ENCODE results near the gene C10orf95.

The C10orf95 gene

DNA sequence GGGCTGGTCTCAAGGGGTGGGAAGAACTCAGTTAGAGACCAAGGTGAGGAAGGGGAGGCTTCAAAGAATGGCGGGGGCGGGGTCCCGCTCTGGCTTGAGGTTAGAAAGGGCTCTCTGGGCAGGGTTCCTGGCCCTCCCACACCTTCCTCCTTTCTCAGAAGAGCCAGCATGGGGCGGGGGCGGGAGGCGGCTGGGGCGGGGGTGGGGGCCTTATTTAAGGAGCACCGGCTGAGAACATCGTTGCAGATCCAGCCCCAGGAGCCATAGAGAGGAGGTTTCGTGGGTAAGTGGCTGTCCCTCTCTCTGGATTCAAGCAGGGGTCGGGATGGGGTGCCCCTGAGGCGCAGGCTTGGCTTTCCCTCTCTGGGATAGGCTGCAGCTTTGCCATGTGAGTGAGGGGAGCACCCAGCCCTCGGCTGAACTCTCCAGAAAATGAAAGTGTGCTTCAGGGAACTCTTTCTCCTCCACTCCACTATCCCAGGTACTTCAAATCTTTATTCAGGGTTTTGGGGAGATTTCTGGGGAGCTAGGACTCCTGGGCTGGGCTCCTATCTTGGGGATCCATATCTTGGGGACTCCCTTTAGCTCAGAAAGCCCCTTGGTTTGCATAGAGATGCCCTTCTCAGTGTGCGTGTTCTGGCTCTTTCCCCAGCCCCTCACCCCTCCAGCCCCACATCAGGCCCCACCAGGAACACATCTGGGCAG, 15.7 kb downstream of the C10orf95 start:
- no peak overlapping the region for H3K27ac ChIP-seq
- no peak for DNase-seq (ENCODE audit: low read depth, low spot score)

DNA sequence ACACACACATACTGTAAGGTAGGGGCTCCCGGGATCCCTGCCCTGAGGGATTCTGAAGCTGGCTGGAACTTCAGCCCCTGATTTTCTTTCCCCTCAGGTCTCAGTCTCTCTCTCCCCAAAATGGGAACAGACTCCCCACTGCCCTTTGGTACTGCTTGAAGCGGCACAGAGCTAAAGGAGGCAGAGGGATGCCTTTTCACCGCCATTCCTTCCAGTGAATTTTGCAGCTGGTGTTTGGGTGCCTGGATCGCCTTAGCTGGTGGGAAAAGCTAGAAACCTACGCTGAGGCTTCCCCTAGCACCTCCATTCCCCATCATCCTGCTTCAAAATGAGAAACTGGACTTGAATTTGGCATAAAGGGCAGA, 16.2 kb downstream of the C10orf95 start:
- H3K27ac ChIP-seq = no peak overlapping the region
- no peak for DNase-seq (ENCODE audit: low read depth, low spot score)

DNA sequence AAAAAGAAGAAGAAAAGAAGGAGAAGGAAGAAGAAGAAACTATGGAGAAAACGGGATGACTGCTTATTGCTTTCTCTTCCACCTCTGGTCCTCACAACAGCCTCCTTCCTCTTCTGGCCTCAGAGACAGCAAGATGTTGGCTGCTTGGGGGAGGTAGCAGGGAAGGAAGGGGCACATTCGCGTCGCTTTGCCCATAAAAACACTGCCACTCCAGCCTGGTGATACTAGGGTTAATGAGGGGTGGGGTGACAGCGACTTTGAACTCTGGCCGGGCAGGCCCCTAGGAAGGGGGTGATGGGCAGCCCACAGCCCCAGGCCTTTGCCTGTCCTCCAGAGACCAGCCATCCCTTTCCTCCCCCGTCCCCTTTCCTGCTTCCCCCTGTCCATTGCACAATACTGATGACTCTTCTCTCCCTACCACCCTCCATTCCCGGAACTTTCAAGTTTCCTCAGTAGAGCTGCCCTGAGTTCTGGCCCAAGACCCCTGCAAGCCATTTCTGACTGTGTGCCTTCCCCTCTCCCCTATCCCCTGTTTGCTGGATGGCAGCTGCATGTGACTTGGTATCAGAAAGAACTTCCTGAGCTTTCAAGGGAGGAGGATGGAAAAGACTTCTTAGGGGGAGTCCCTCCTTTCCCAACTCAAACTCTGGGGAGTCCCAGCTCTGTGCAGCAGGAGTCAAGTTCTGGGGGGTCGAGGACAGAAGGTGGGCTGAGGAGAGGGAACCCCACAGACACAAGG, 16.8 kb downstream of the C10orf95 start:
- no peak for DNase-seq (ENCODE audit: low read depth, low spot score)
- H3K27ac ChIP-seq = no peak overlapping the region

DNA sequence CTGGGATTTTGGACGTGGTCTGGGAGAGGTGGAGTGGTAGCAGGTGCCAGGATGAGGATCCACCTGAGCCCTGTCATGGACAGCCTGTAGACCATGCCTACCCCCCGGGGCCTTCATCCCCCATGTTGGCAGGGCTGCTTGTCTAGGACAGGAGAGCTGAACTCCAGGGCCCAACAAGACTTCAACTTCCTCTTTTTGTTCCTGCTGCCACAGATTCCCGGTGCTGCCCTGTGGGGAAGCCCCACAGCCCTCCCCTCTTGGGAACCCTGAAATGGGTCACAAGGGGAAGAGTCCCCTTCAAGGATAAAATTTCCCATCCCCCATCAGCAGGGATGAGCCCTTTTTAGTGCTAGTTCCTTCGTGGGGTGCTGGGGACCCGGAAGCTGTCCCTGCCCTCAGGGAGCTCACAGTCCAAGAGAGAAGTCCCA, 17.7 kb downstream of the C10orf95 start:
- no peak for DNase-seq (ENCODE audit: low read depth, low spot score)
- H3K27ac ChIP-seq = no peak overlapping the region

DNA sequence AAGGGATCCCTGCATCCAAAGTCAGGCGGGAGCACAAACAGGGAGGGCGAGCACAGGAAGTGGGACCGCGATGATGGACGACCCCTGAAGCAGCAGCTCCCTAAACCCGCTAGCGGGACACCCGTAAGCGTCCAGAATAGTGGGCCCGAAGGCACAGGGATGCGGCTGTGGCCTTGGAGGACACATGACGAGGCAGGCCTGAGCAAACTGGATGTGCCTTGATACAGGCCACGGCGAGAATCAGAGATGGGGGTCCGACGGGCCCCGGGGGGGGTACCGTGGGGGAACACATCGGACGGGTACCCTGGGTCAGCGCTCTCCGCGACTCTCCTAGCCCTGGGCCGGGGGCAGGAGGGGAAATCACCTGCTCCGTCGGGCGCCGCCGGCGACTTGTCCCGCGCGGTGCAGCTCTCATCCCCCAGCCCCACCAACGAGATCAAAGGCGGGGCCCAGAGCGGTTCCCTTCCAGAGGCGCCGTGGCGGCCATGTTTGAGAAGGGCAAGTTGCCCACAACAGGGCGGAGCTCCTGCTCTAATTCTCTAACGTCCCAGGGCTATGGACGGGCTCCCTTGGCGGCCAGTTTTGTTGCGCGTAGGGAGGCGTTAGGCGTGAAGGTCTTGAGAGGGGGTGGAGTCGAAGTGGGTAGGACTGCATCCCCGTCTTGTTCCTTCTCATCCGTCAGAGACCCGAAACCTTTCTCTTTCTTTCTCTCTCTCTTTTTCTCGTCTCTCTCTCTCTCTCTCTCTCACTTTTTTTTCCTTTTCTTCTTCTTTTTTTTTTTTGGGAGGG, 19.0 kb downstream of the C10orf95 start, which contains the start of gene CUEDC2:
Gene CUEDC2 (minus strand): TSS at position 413 of the 789 bp plus-strand sequence. CDS start 7,386 bp downstream, outside the sequence.
- H3K27ac ChIP-seq = peak within 1 kb of the TSS; percentile 48
- peak; percentile 55 for DNase-seq (ENCODE audit: low read depth, low spot score)

DNA sequence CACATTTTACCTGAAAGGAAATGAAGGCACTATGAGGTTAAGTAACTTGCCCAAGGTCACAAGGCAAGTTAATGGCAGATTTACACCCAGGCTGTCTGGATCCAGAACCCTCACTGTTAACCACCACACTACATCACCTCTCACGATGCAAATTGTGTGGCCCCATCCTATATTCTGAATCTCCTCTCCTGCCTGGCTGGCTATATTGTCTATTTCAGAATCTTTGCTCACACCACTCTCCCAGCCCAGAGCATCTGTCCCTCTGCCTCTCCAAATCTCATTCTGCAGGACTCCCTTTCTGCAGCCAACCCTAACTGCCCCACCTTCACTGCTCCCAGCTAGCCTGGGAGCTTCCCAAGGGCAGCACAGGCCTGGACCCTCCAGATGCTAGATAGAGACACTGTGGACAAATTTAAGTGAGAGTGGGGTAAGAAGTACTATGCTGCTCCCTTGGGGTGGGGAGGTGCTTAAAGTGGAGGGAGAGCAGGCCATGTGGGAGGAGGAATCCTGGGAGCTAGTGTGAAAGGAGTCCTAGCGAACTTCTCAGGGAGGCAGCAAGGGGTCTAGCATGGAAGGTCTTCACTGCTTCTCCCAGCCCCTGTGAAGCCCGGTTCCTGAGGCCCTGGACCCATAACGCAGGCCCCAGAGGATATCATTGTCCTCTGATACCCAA, 19.8 kb downstream of the C10orf95 start:
- no peak for DNase-seq (ENCODE audit: low read depth, low spot score)

DNA sequence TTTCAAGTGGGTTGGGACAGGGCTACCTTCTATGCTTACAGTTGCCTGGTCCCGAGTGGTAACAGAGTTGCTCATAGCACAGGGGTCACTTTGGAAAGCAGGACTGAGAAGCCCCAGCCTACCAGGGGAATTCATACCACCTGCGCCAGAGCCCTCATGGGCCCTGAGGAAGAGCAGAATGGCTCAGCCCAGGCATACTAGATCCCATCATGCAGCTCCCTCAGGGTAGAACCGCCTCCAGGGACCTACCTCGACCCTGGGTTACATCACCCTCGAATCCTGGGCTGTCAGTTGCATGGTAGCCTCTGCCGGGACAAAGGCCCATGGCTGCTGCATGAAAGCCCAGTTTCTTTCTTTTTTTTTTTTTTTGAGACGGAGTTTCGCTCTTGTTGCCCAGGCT, 21.9 kb downstream of the C10orf95 start:
- no peak for DNase-seq (ENCODE audit: low read depth, low spot score)
- no peak overlapping the region for H3K27ac ChIP-seq

More for the DNA sequence above, 19.8 kb downstream of the C10orf95 start:
- peak overlapping the region; percentile 48 for H3K27ac ChIP-seq

DNA sequence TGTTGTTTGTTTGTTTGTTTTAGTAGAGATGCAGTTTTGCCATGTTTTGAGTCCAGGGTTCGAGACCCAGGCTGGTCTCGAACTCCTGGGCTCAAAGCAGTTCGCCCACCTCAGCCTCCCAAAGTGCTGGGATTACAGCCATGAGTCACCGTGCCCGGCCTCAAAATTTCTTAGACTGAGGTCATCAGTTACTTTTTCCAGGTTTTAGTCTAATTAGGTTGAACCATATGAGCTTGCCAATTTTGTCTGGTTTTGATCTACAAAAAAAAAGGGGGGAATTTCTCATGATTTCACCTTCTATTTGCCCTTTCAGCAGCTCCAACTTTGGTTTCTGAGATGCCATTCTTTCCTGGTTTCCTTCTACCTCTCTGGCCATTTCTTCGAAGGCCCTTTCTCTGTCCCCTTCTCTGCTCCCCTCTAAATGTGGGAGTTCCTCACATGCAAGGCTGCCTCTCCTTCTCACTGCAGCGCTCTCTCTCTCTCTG, 24.5 kb downstream of the C10orf95 start:
- DNase-seq (ENCODE audit: low read depth, low spot score) = no peak
- H3K27ac ChIP-seq = no peak overlapping the region

DNA sequence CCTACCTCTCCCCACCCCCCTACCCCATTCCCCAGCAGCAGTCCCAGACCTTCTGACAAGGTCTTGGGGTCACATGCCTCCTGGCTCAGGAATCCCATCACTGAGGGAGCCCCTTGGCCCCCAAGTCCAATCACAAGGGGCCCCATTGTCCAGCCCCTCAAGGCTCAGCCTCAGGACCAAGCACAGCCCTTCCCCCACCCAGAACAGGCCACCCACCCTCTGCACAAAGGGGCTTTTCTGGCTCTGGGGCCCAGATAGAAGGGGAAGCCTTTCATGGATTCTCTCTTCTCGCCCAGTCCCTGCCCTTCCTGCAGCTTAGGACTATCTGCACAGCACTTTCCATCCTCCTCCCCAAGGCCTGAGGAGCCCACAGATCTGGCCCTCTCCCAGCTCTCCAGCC, 25.9 kb downstream of the C10orf95 start:
- H3K27ac ChIP-seq = no peak overlapping the region
- DNase-seq (ENCODE audit: low read depth, low spot score) = no peak

DNA sequence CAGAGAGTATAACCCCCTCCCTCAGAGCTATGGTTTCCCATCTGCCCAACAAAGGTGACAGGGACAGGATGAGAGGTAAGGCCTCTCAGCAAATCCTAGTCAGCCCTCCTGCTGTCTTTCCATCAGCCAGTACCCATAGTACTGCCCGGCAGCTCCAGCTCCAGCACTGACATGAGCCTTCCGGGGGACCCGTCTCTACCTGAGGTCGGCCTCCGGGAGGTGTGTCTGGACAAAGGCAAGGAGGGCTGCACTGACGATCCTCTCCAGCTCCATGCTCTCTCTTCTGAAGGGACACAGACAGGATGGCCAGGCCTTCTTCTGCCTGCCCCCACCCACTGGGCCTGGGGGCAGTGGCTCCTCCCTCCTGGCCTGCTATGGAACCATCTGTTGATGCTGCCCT, 26.4 kb downstream of the C10orf95 start:
- DNase-seq (ENCODE audit: low read depth, low spot score) = no peak
- no peak overlapping the region for H3K27ac ChIP-seq

DNA sequence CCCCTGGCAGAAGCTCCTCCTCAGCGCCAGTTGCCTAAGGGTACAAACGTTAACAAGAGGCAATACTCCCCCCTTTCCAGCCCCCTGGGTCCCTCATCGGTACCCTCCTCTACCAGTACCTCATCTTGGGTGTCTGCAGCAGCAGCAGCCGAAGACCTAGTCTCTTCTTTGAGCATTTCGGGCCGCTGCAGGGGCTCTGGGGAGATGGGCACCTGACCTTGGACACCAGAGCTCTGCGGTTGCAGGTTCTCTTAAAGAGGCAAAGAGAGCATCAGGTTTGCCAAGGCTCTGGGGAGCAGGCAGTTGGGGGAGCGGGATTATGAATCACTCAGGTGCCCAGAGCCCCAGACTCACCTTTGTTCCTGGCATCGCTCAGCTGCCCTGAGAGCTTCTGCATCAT, 27.2 kb downstream of the C10orf95 start:
- no peak for DNase-seq (ENCODE audit: low read depth, low spot score)
- H3K27ac ChIP-seq = no peak overlapping the region

DNA sequence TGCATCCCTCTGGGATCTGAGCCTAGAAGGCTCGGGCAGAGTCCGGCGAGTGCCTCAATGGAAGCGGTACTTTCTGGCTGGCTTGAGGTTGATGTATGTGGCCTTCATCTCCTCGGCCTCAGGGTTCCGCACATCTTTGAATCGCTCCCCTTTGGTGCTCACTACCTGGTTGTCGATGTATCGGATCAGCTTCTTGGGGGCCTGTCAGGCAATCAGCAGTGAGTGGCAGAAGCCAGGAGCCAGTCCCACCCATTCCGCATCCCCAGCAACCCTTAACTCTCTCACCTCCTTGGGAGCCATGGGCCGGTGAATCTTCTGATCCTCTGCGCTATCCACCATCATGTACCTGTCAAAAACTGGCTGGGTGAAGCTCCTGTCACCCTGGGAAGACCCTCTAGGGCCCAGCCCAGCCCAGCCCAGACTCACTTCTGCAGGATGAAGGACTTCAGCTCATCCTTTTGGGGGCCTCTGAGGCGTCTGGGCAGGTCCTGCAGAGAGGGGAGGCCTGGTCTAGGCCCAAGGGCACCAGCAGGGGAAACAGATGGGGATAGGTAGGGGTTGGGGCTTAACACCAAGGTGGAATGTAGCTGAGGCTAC, 27.9 kb downstream of the C10orf95 start:
- no peak for DNase-seq (ENCODE audit: low read depth, low spot score)
- no peak overlapping the region for H3K27ac ChIP-seq

DNA sequence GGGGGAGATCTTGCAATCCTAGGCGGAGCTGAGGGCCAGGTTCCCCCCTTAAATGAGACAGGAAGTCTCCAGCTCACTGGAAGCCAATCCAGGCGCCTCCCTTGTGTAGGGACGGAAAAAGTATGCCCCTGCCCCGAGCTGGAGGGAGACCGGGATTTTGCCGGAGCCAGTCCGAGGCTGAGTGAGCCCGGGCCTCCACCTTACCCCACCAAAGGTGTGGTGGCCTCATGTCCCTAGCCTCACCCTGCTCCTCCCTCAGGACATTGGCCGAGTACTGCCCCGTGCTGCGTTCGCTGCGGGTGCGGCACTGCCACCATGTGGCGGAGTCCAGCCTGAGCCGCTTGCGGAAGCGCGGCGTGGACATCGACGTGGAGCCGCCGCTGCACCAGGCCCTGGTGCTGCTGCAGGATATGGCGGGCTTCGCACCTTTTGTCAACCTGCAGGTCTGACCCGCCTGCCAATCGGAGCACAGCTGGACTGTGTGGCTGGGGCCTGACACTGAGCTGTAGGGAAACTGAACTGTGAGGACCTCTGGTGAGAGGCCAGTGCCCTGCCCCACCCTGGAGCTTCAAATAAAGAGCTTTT, 28.7 kb downstream of the C10orf95 start:
- peak; percentile 20 for DNase-seq (ENCODE audit: low read depth, low spot score)
- peak overlapping the region; percentile 87 for H3K27ac ChIP-seq

DNA sequence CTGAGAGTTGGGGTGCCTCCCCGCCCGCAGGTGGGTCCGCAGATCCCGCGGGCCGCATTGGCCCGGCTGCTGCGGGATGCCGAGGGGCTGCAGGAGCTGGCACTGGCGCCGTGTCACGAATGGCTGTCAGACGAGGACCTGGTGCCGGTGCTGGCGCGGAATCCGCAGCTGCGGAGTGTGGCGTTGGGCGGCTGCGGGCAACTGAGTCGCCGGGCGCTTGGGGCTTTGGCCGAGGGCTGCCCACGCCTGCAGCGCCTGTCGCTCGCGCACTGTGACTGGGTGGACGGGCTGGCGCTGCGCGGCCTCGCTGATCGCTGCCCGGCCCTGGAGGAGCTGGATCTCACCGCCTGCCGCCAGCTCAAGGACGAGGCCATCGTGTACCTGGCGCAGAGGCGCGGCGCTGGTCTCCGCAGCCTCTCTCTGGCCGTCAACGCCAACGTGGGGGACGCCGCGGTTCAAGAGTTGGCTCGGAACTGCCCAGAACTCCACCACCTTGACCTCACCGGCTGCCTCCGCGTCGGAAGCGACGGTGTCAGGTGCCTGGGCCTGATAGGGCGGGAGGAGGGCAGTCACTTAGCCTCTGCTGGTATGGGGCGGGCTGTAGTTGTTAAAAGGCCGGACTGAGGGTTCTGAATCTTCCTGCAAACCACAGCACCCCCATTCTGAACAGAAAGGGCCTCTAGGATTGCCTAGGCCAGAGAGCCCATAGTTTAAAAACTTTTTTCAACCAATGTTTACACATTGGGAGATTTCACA, 29.4 kb downstream of the C10orf95 start:
- H3K27ac ChIP-seq = peak overlapping the region; percentile 87
- no peak for DNase-seq (ENCODE audit: low read depth, low spot score)

DNA sequence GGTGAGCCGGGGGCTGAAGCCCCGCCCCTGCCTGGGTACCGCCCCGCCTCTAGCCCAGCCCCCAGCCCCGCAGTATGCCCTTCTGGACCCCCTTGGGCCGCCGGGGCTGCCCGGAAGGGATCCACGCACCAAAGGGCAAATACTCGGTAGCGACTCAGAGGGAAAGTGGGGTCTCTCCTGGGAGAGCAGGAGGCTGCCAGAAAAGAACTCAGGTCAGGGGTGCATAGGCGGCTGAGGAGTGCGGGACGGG, 29.9 kb downstream of the C10orf95 start:
- peak overlapping the region; percentile 87 for H3K27ac ChIP-seq
- no peak for DNase-seq (ENCODE audit: low read depth, low spot score)

DNA sequence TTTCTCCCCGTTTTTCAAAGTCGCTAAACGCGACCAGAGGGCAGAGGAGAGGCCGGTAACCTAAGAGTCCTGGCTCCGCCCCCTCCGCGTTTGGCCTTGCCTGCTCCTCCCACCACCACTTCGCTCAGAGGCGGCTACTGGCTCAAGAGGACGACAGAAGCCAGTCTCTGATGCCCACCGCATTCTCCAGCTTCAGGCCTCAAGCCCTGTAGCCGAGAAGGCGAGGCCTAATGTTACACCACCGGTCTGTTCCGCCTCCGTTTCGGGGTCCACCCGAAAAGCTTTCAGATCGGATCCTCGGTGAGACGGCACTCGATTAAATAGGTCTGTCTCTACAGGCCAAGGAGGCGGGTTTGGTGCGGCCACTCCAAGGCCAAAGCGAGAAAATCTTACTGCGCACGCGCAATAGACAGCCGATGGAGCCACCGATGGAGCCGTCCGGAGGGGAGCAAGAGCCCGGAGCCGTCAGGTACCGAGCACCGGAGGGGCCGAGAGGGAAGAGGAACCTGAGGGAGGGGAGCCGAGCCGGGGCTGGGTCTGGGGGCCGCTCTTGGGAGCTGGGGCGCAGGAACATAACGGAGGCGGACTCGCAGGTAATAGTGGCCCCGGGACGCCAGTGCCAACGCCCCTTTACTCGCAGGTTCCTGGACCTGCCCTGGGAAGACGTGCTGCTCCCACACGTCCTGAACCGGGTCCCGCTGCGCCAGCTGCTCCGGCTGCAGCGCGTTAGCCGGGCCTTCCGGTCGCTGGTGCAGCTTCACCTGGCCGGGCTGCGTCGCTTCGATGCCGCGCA, 30.4 kb downstream of the C10orf95 start, which contains the start of gene FBXL15:
Gene FBXL15 (plus strand): TSS at position 123 of the 793 bp plus-strand sequence. CDS start 294 bp downstream, at position 417.
- DNase-seq (ENCODE audit: low read depth, low spot score) = peak; percentile 73
- peak within 1 kb of the TSS; percentile 87 for H3K27ac ChIP-seq

DNA sequence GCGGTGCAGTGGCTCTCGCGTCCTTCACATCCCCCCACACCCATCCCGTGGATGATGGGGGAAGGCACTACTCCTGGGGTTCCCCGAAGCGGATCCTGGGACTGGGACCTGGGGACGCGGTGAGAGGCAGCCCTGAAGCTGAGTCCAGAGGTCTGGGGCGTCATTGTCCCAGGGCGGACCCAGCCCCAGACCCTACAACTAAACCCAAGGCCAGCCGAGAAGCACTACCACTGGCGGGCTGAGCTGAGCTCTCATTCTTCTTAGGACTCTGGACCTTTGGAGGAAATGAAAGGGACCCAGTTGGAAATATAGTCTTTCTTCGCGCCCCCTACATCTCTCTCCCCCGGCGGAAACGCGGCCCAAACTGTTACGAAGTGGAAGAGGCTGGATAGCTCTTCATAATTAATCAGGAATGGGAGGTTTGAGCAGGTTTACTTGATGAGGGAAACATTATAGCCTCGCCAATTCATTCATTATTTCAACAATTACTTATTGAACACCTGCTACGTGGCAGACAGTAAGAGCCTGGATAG, 31.1 kb downstream of the C10orf95 start:
- H3K27ac ChIP-seq = peak overlapping the region; percentile 87
- no peak for DNase-seq (ENCODE audit: low read depth, low spot score)
